ENCODE measurements around the gene UBA6. TPM values are rescaled to one million over a fixed set of nuclear protein-coding genes. Genes with fewer than 3 reads are reported as not detected.

The UBA6 gene
- total RNA-seq, 1 experiment from 2014 or later: 134 TPM

DNA sequence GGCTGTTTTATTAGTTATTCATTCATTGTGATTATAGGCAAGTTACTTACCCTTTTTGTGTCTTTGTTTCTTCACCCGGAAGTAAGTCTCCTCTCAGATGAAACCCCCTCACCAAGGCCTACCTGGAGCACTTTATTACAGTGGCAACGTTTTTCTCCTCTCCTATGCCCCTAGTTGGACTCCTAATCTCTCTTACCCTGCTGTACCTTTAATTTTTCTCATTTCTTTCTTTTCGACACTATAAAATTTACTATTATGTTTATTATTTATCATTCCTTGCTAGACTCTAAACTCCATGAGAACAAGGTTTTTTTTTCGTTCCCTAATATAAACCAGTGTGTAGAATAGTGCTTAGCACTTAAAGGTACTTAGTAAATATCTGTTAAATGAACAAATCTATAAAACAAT lies 124.9 kb downstream of the UBA6 start:
- DNase-seq (ENCODE audit: low spot score): no peak

DNA sequence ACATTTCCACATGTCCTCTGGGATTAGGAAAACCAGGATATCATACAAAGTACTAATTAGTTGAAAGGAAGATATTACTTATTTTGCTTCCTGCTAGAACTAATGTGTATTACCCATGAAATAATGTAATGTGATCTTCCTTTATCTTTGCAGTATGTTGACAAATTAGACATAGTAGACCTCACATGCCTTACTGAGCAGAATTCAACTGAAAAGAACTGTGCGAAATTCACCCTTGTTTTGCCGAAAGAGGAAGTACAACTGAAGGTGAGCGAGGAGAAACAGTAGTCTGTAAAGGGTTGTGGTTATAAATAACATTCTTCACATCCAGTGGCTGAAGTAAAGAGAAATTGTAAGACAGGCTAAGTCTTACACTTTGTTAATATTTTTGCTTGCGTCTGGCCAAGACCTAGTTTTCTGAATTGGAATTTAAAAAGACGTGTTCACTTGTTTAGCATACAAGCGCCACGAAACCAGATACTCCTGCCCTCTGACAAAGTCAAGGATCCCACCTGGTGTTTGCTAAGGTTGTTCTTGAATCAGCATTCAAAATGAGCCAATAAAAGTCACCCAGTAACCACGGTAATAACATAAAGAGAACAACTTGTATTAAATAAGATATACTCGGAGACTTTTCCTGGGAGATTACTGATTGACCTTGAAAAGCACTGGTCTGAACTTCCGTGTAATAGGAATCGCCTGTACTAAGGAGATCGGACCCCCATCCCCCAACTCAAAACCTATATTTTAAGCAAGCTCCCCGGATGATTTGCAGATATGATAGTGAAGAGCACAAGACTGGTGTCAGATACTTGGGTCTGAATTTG lies 125.5 kb downstream of the UBA6 start:
- no peak for DNase-seq (ENCODE audit: low spot score)

- no peak for DNase-seq (ENCODE audit: low spot score)
Measured at GRCh38 chr4:67573193-67573592, 127.8 kb downstream of the UBA6 start.

DNA sequence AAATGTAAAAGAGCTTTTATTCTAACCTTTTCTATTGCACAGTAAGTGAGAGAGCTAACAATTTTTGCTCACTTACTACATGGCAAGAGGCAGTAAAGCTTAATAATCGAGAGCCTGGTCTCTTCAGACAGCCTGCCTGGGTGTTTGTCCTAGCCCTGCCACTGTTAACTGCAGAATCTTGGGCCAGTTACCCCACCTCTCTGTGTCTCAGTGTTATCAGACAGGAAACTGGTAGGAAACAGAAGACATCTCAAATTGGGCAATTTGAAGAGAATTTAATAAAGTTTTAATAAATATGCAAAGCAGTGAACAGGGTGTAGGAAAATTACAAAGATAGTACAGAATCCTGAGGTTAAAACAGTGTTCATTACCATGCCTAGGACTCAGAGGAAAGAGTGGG lies 129.0 kb downstream of the UBA6 start:
- no peak for DNase-seq (ENCODE audit: low spot score)

DNA sequence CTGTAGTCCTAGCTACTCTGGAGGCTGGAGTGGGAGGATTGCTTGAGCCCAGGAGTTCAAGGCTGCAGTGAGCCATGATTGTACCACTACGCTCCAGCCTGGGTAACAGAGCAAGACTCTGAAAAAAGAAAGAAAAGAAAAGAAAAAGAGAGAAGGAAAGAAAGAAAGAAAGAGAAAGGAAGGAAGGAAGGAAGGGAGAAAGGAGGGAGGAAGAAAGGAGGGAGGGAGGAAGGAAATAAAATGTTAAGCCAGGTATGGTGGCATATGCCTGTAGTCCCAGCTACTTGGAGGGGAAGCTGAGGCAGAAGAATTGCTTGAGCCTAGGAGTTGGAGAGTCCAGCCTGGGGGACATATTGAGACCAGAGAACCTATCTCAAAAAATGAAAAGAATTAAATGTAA lies 130.4 kb downstream of the UBA6 start:
- DNase-seq (ENCODE audit: low spot score): no peak

GRCh38 chr4:67568820-67569219 lies 132.1 kb downstream of the UBA6 start:
- no peak for DNase-seq (ENCODE audit: low spot score)

DNA sequence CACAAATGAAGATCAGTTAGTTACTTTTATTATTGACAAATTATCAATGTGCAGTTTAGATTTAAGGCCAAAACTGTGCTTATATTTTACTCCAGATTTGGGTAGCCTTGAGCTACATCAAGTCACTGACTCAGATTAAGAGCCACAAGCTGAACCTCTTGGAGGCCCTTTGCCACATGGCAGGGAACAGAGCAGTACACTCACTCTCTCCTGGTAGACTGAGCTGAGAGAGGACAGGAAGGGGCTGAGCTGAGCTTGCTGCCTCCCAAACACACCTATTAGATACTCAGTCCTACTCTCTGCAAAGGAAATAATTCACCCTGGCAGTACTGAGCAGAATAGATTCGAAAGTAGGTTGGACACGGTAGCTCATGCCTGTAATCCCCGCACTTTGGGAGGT lies 134.6 kb downstream of the UBA6 start:
- DNase-seq (ENCODE audit: low spot score): no peak

DNA sequence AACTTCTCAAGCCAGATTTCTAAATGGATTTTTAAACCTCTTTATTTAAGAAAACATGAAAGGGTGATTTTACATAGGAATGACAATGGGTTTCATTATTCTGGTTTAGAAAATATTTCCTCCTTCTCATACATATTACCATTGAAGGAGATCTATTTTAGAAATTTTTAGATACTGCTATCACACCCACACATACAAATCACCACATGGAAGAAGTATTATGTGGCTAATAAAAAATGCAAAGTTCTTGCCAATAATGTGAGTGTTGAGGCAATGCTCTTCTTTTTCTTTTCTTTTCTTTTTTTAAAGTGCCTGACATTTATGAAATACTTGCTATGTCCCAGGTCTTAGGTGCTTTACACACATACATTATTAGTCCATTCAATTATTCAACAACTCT lies 135.7 kb downstream of the UBA6 start:
- no peak for DNase-seq (ENCODE audit: low spot score)

Other genes starting within 250 kb of the UBA6 start
- 7.2 and 8.3 TPM in 2 replicates for gene CENPC, start 155.7 kb downstream of the UBA6 start, total RNA-seq (2014; rRNA removed; shearing (Covaris generic))
- not detected in 2 replicates for gene STAP1, start 142.4 kb downstream of the UBA6 start, total RNA-seq (2014; rRNA removed; shearing (Covaris generic))
- not detected in 2 replicates for gene GNRHR, start 53.2 kb upstream of the UBA6 start, total RNA-seq (2014; rRNA removed; shearing (Covaris generic))
- gene TMPRSS11D, start 182.8 kb upstream of the UBA6 start, total RNA-seq (2014; rRNA removed; shearing (Covaris generic)): not detected in 2 replicates

Measured in A172 (cell line).